OCI-LY3 (cell line): Measurements from ENCODE around the gene C19orf81.

Experiments used
- H2AFZ ChIP-seq: fragments of 200-600, 300-600 bp; shearing (Covaris generic); 2 replicates; pipeline ENCODE4 v1.6.0; 2014; ENCODE audit warnings: antibody characterized with exemption, low read depth, low read length
- H3K27ac ChIP-seq: fragments of 200-600, 300-600 bp; sonication (generic); 2 replicates; pipeline ENCODE4 v1.5.1; 2014; ENCODE audit warnings: mild to moderate bottlenecking, low read length, moderate library complexity, mixed read lengths
- H3K27me3 ChIP-seq: fragments of 200-600, 300-600 bp; sonication (generic); 2 replicates; pipeline ENCODE4 v1.6.1; 2014; ENCODE audit warnings: low read depth, low read length, mixed read lengths
- H3K36me3 ChIP-seq: fragments of 200-600, 300-600 bp; sonication (generic); replicated peaks from 2 replicates; pipeline ENCODE3; 2014; ENCODE audit warnings: low read depth, low read length, mixed read lengths
- H3K4me1 ChIP-seq: fragments of 300-600, 200-600 bp; sonication (generic); 2 replicates; pipeline ENCODE4 v1.6.1; 2014; ENCODE audit warnings: low read length, mixed read lengths
- H3K4me2 ChIP-seq: fragments of 200-600, 300-600 bp; sonication (generic); 2 replicates; pipeline ENCODE4 v1.6.1; 2014; ENCODE audit warnings: low read length, mixed read lengths
- H3K4me3 ChIP-seq: fragments of 300-600, 200-600 bp; sonication (generic); 2 replicates; pipeline ENCODE4 v1.5.1; 2014; ENCODE audit warnings: antibody characterized with exemption, mild to moderate bottlenecking, low read length, moderate library complexity
- H3K79me2 ChIP-seq: fragments of 300-600, 200-600 bp; shearing (Covaris generic); 2 replicates; pipeline ENCODE4 v1.6.1; 2014; ENCODE audit warnings: mild to moderate bottlenecking, low read length, mixed read lengths
- H3K9ac ChIP-seq: fragments of 300-600, 200-600 bp; shearing (Covaris generic); 2 replicates; pipeline ENCODE4 v1.6.0; 2014; ENCODE audit warnings: mild to moderate bottlenecking, low read length, moderate library complexity
- H3K9me3 ChIP-seq: fragments of 200-600, 300-600 bp; shearing (Covaris generic); 2 replicates; pipeline ENCODE4 v1.6.1; 2014; ENCODE audit warnings: low read length, mixed read lengths; ENCODE audit not compliant: insufficient read depth
- H4K20me1 ChIP-seq: fragments of 200-600, 300-600 bp; sonication (generic); 2 replicates; pipeline ENCODE4 v1.6.1; 2016; ENCODE audit warnings: low read length, mixed read lengths; ENCODE audit not compliant: insufficient read depth
- EZH2phosphoT487 ChIP-seq: fragments of 200-600 bp; shearing (Covaris generic); IDR thresholded peaks from 2 replicates; pipeline ENCODE4 v1.6.1; 2018; ENCODE audit warnings: antibody characterized with exemption, mixed run types, low read depth
- TF ChIP-seq, protein P1 (sequence below): fragments of 200-600, 300-600 bp; sonication (generic); IDR thresholded peaks from 2 replicates; pipeline ENCODE4 v1.5.1; 2014; ENCODE audit warnings: antibody characterized with exemption, low read length, low read depth

The C19orf81 gene

GRCh38 chr19:50694815-50695145, 45.5 kb downstream of the C19orf81 start:
- Histone ChIP-seq H3K9ac (no peak overlapping the region), H3K4me2 (no peak overlapping the region), H3K9me3 (no peaks in the 10 kb centered on the region), H3K27ac (no peak overlapping the region), H3K79me2 (no peaks in the 10 kb centered on the region), H3K36me3 (no peaks in the 10 kb centered on the region), H3K27me3 (peaks cover 28% of the 10 kb centered on the region), H4K20me1 (no peaks in the 10 kb centered on the region), H2AFZ (no peak overlapping the region), H3K4me3 (no peak overlapping the region), H3K4me1 (no peaks in the 10 kb centered on the region)
- no peak for TF ChIP-seq EZH2phosphoT487
- TF ChIP-seq, protein P1, sequence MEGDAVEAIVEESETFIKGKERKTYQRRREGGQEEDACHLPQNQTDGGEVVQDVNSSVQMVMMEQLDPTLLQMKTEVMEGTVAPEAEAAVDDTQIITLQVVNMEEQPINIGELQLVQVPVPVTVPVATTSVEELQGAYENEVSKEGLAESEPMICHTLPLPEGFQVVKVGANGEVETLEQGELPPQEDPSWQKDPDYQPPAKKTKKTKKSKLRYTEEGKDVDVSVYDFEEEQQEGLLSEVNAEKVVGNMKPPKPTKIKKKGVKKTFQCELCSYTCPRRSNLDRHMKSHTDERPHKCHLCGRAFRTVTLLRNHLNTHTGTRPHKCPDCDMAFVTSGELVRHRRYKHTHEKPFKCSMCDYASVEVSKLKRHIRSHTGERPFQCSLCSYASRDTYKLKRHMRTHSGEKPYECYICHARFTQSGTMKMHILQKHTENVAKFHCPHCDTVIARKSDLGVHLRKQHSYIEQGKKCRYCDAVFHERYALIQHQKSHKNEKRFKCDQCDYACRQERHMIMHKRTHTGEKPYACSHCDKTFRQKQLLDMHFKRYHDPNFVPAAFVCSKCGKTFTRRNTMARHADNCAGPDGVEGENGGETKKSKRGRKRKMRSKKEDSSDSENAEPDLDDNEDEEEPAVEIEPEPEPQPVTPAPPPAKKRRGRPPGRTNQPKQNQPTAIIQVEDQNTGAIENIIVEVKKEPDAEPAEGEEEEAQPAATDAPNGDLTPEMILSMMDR: no peak

- Histone ChIP-seq H3K27me3 (peaks cover 34% of the 10 kb centered on the region), H3K36me3 (no peaks in the 10 kb centered on the region), H3K4me3 (no peak overlapping the region), H2AFZ (no peak overlapping the region), H3K9me3 (no peaks in the 10 kb centered on the region), H3K79me2 (no peaks in the 10 kb centered on the region), H3K4me1 (no peaks in the 10 kb centered on the region), H4K20me1 (no peaks in the 10 kb centered on the region), H3K4me2 (no peak overlapping the region), H3K9ac (no peak overlapping the region), H3K27ac (no peak overlapping the region)
- TF ChIP-seq, protein P1: no peak
- no peak for TF ChIP-seq EZH2phosphoT487
These were observed 46.2 kb downstream of the C19orf81 start for GRCh38 chr19:50695251-50696093.

DNA sequence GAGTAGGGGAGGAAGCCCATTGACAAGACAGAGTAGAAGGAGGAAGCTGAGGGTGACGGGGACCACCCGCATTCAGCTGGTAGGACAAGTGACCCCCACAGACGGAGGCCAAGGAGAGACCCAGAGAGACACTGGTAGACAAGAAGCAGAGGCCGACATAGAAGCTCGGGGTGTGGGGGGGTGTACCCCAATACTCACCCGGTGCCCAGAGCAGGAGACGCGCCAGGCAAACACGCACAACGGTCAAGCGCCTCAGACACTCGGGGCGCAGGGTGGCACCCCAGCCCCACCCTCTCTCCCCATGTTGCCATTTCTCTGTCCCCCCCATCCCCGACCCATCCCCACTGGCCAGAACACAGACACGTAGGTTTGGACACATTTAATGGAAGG, 46.8 kb downstream of the C19orf81 start:
- H3K4me3 ChIP-seq: no peak overlapping the region
- TF ChIP-seq, protein P1: no peak
- TF ChIP-seq EZH2phosphoT487: no peak
- no peaks in the 10 kb centered on the region for H3K4me1 ChIP-seq
- H3K27me3 ChIP-seq: peaks cover 34% of the 10 kb centered on the region
- H3K79me2 ChIP-seq: no peaks in the 10 kb centered on the region
- H3K27ac ChIP-seq: no peak overlapping the region
- no peaks in the 10 kb centered on the region for H3K36me3 ChIP-seq
- H3K9me3 ChIP-seq: no peaks in the 10 kb centered on the region
- no peak overlapping the region for H3K9ac ChIP-seq
- no peak overlapping the region for H2AFZ ChIP-seq
- H4K20me1 ChIP-seq: no peaks in the 10 kb centered on the region
- H3K4me2 ChIP-seq: no peak overlapping the region

DNA sequence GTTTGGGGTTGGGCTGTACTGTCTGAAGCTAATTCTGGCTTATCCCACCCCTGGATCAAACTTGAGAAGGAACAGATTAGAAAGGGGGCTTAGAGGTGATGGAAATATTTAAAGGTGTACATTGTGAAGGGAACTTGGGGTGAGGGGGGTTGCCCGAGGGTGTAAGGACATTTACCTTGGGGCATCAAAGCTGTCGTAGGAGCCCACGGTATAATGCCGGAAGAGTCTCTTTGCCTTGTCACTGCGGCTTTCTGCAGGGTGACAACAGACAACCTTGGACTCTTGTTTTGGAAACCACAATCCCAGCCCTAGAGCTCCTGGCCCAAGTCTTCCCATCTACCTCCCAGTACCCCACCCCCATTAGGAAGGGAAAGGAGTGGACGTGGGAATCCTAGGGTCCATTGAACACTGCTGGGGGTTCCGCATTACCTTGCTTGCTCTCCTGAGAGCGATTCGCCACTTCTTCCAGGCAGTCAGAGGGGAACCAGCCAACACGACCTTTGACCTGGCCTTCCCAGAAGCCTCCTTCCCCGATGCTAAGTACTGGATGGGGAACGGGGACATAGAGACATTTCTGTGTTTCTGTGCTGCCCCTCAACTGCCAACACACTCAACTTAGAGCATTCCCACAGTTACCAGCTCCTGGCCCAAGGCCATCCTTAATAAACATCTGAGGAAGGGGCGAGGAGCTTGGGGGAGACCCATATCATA, 48.3 kb downstream of the C19orf81 start:
- H3K36me3 ChIP-seq: no peaks in the 10 kb centered on the region
- no peak overlapping the region for H3K9ac ChIP-seq
- no peaks in the 10 kb centered on the region for H3K79me2 ChIP-seq
- no peak overlapping the region for H2AFZ ChIP-seq
- H3K4me3 ChIP-seq: no peak overlapping the region
- no peak overlapping the region for H3K27ac ChIP-seq
- no peak overlapping the region for H3K4me2 ChIP-seq
- no peaks in the 10 kb centered on the region for H3K4me1 ChIP-seq
- H3K27me3 ChIP-seq: peaks cover 29% of the 10 kb centered on the region
- H4K20me1 ChIP-seq: no peaks in the 10 kb centered on the region
- H3K9me3 ChIP-seq: no peaks in the 10 kb centered on the region
- no peak for TF ChIP-seq EZH2phosphoT487
- TF ChIP-seq, protein P1: no peak
